DMS153 (cell line): ENCODE results near the gene SULT4A1.
A peak's percentile ranks its signal among the peaks of the same experiment; 100 is the strongest.

Source experiments
- DNase-seq: peaks from one replicate; lab custom pipeline; 2025; lab: John Stamatoyannopoulos, UW

SULT4A1 gene

GRCh38 chr22:43828725-43828997 is 33.7 kb downstream of the SULT4A1 start:
- DNase-seq = no peak

DNA sequence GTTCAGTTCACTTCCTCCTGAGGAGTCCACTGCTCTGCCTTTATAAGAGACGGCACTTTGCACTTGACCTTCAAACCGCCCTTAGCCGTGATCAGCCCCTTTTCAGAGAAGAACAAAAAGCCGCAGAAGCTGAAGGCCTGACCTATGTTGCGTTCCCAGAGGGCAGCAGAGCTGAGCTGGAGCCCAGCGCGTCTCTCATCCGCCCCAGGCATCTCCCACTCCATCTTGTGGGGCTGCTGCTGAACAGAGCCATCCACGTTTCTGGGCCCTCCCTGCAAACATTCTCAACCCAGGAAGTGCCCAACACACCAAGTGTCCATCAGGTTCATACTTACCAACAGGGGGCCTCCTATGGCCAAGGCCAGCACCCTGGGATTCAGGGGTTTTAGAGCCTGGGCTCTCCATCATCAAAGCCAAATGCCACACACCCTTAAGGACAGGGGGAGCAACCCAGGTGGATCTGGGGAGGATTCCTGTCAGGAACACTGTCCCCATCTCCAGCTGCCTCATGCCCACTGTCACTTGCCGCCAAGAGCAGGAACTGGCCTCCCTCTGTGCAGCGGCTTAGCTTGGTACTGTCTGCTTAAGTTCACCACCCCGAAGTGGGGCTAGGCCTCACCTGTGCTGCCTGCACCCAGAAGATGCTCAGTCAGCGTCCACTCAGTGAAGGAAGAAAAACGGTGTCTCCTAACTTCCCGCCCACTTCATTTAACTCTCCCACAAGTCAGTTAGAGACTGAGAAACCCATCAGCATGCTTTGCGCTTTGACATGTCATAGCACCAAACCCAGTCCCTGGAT is 34.2 kb downstream of the SULT4A1 start:
- no peak for DNase-seq

- DNase-seq = no peak
Measured at GRCh38 chr22:43827003-43827735, 35.1 kb downstream of the SULT4A1 start.

- DNase-seq = no peak
Measured at GRCh38 chr22:43826142-43827002, 35.9 kb downstream of the SULT4A1 start.

DNA sequence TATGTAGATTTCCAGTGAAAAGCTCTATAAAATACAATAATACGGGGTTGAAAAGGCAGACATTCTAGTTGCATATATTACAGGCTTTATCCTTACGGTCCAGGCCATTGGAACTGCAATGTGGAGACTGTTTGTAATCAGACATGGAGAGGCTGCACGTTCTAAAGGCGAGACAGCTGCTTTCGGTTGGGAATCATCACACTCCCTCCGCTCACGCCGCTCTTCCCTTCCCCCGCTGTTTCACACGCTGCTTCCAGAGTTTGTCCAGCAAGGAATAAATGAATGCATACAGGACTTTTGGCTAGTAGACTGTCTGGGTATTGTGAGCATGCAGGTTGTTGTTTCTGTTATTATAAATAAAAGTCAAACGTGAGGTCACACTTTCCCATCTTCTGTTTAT is 36.7 kb downstream of the SULT4A1 start:
- DNase-seq = no peak

DNA sequence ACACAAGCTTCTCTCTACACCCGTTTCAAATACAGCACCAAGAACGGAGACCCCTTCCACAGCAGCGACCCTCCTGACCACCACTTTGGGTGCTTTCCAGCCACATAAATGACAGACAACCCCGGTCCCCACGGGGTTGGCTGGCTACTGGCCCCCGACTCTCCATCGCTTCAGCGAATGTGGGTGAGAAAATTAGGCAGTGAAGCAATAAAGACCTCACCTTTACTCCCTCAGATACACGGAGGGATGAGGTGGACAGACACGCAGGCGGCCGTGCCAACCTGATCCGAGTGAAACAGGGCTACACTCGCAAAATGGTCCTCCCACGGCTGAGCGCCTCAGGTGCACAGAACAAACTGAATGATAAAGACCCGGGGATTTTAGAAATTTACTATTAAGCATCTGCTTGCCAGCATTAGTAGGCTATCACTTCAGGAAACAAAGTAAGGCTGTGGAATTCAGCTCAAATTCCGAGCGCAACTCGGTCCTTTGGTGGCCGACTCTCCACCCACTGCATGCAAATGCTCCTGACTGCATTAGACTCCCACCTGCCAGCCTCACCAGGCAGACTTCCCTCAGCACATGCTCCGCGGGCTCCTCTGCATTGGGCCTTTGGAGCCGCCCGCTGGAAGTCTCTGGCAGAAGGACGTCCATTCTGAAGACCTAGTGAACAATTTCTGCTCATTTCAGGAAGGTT is 37.4 kb downstream of the SULT4A1 start:
- no peak for DNase-seq

DNA sequence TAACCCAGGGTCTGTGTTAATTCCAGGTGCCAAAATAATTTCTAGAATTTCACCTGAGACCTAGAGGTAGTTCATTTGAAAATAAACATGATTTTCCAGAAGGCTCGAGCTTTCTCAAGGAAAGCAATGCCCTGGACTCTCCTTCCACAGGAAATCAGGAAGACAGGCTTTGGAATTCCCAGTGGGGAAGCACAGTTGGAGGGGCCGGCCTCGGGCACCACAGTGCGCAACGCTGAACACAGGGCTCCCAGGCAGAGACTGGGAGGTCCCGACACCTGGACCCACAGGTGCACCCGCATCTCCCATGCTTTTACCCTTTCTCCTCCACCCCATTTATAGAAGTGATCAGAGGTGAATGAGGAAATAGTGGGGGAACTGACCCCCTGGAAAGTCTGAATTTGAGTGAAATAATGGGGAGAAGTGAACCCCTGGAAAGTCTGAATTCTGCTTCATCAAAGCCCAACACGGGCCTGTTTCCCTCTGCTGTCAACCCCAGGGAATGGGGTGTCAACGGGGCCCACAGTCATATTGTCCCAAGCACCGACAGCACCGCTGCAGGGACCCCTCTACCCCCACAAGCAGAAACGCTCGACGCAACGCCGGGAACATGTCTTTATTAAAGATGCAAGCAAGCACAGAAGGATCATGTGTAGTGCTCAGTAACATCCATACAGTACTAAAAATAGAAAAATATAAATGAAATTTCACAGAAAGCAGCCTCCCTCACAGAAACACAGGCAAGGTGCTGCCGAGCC is 38.2 kb downstream of the SULT4A1 start:
- no peak for DNase-seq

GRCh38 chr22:43823353-43823908 is 38.9 kb downstream of the SULT4A1 start:
- no peak for DNase-seq

DNA sequence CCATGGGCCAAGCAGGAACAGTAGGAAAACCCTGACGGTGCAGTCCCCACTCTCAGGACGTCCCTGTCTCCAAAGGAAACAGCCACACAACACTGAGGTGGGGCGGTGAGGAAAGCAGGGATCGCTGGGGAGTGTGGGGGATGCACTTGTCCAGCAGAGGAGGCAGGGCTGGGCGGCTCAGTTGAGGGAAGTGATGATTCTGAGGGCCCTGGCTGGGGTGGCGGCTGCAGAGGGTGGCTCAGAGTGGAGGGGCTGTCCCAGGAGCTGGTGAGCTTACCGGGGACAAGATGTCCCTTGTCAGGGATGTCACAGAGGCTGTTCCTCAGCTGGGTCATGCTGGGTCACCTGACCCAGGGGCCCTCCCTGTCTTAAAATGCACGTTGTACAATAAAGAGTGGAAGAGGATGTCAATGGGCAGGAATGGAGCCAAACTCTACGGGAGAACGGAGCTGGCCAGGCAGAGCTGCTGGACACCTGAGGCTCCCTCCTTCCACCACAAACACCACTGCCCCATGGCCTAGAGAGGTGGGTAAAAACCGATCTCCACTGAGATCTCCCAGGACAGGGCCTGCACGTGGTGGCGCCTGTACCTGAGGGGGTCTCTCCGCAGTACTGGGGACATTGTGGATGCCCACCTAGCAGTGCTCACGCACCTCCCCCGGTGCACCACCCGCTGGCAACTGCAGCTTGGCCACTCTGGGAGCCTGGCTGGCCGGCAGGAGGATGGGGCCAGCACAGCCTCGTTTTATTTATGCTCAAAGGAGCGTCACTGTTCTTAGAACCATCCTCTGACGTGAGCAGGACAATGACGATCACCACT is 40.5 kb downstream of the SULT4A1 start:
- no peak for DNase-seq

GRCh38 chr22:43820651-43821305 is 41.5 kb downstream of the SULT4A1 start:
- no peak for DNase-seq

DNA sequence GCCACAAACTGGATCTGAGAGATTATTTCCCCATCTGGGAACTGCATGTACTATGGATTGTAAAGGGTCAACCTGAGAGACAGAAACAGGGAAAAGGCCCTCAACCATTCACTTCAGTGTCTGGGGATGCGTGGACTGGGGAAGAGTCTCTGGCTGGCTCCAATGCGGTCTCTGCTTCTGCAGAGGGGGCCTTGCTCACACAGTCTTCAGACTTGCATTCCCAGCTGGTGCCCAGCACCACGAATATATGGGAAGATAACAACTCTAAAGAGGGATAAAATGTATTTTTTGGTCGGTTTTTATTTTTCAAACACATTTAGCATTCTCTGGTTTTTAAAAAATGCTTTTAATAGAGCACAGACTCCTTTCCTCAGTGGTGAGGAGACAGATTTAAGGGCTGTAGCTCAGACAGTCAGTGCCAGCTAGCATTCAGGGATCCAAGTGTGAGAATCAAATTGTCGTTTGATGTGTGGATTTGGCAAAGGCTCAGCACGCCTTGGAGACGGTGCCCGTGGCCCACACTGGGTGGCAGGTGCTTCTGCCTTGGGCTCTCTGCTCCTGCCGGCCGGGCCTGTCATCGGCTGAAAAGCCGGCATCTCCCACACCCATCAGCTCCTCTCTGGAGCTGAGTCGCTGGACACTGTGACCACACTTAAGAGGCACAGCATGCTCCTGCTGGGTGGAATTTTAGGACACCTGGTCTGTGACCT is 42.2 kb downstream of the SULT4A1 start:
- no peak for DNase-seq

DNA sequence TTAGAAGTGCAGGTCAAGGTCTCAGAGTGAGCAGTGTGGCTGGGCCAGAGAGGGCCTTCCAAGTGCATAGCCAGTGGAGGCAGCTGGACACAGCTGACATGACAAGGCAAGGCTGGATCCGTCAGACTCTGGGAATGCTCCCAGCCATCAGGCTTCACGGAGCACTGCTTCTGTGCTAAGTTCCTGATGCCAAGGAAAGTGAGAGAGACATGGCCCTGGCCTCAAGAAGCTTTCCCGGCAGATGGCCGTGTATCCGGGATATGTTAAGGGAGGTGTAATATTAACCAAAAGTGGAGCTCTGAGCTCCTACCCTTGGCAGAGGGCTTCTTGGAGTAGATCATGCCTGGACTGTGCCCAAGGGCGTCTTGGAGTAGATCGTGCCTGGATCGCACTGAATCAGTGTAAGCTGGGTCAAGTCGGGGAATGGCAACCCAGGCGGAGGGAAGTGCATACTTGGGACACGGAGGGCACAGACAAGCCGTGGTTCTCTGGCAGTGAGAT is 42.8 kb downstream of the SULT4A1 start:
- DNase-seq = no peak

GRCh38 chr22:43818981-43819380 is 43.3 kb downstream of the SULT4A1 start:
- no peak for DNase-seq

DNA sequence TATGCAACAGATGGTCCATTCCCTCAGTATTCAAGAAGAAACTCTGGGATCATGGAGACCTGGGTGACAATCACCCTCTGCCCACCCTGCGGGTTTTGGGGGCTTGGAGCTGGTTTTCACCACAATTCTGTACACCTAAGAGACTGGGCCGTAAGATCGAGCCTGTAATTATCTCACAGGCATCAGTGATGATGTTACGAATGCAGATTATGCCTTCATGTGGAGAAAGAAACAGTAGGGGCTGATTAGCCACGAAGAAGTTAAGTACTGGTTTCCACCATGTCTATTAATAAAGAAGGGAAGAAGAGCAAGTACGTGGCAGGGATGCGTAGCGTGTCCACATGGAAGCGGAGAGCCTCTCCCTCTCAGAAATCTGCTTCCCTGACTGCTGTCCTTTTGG is 44.9 kb downstream of the SULT4A1 start:
- DNase-seq = no peak

- no peak for DNase-seq
Measured at GRCh38 chr22:43814264-43814663, 48.0 kb downstream of the SULT4A1 start.

- DNase-seq = no peak
Measured at GRCh38 chr22:43812890-43813289, 49.4 kb downstream of the SULT4A1 start.

- peak; percentile 92 for DNase-seq
Measured at GRCh38 chr22:43812149-43812842, 50.0 kb downstream of the SULT4A1 start, which contains the start of gene EFCAB6. Gene EFCAB6, minus strand, starts transcription at chr22:43812305. Its CDS starts 29,987 bp downstream, at chr22:43782318.

GRCh38 chr22:43811777-43812148 is 50.5 kb downstream of the SULT4A1 start:
- DNase-seq = no peak
